ENCODE measurements around the gene ZNF616. TPM values are rescaled to one million over a fixed set of nuclear protein-coding genes. Genes with fewer than 3 reads are reported as not detected.
A peak's percentile ranks its signal among the peaks of the same experiment; 100 is the strongest.

The ZNF616 gene
- 12.8 TPM for total RNA-seq
- 3.2 TPM for polyA plus RNA-seq (ENCODE audit: insufficient read depth, low read depth, low replicate concordance)
- long read RNA-seq, donor 1, partial matches to known transcripts, result 0 of 1 reads
- long read RNA-seq, donor 1, other reads (novel, unspliced or antisense), result 0 of 1 reads
- long read RNA-seq, donor 2, full-length matches to known transcripts, result 2 of 2 reads
- long read RNA-seq, donor 2, partial matches to known transcripts, result 0 of 2 reads
- long read RNA-seq, donor 2, other reads (novel, unspliced or antisense), result 0 of 2 reads
- long read RNA-seq, donor 3, full-length matches to known transcripts, result 5 of 5 reads
- long read RNA-seq, donor 3, partial matches to known transcripts, result 0 of 5 reads
- long read RNA-seq, donor 3, other reads (novel, unspliced or antisense), result 0 of 5 reads
- long read RNA-seq, donor 4, full-length matches to known transcripts, result 6 of 6 reads
- long read RNA-seq, donor 4, partial matches to known transcripts, result 0 of 6 reads
- long read RNA-seq, donor 4, other reads (novel, unspliced or antisense), result 0 of 6 reads
- long read RNA-seq, donor 5, result 0 reads
- long read RNA-seq, donor 6, full-length matches to known transcripts, result 2 of 2 reads
- long read RNA-seq, donor 6, partial matches to known transcripts, result 0 of 2 reads
- long read RNA-seq, donor 6, other reads (novel, unspliced or antisense), result 0 of 2 reads
- long read RNA-seq, donor 7, full-length matches to known transcripts, result 4 of 4 reads
- long read RNA-seq, donor 7, partial matches to known transcripts, result 0 of 4 reads
- long read RNA-seq, donor 7, other reads (novel, unspliced or antisense), result 0 of 4 reads
- long read RNA-seq, donor 8, full-length matches to known transcripts, result 3 of 3 reads
- long read RNA-seq, donor 8, partial matches to known transcripts, result 0 of 3 reads
- long read RNA-seq, donor 8, other reads (novel, unspliced or antisense), result 0 of 3 reads
- long read RNA-seq, donor 9, full-length matches to known transcripts, result 2 of 2 reads
- long read RNA-seq, donor 9, partial matches to known transcripts, result 0 of 2 reads
- long read RNA-seq, donor 9, other reads (novel, unspliced or antisense), result 0 of 2 reads
- long read RNA-seq, donor 10, full-length matches to known transcripts, result 4 of 4 reads
- long read RNA-seq, donor 10, partial matches to known transcripts, result 0 of 4 reads
- long read RNA-seq, donor 10, other reads (novel, unspliced or antisense), result 0 of 4 reads

DNA sequence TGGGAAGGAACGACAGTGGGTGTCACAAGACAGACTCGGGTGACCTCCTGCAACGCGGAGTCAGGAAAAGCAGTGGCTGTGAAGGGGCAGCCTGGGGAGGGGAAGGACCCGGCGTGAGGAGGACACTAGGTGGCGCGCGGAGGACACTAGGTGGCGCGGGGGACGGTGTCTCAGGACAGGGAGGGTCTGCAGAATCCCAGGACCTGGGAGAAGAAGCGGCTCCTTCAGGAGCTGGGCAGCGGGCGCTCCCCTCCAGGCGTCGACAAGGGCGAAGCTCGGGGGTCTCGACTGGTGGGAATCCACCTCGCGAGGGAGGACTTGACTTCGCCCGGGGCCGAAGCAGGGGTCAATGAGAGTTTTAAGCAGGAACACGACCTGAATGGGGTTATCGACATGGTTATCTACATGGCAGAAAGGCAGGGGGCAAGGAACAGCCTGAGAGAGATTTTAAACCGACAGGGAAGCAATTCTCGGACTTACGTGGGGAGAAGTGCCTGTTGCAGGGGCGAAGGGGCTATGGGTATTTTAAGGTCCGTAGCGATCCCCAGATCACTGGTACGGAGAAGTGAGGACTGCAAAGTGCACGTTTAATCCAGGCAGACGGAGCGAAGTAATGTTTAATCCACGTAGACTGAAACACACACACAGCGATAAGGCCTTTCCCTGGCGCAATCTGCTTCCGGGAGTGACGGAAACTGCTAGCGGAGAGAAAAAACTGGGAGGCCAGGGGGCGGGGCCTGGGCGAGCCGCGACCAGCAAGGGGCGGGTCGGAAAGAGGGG lies at the start of gene ZNF616:
ZNF616 (minus strand) TSS at position 687 of the 780 bp plus-strand sequence. CDS start 9,426 bp downstream, outside the sequence.
- Histone ChIP-seq H3K27me3 (ENCODE audit: control insufficient read depth, insufficient read depth, low read length) (no peaks in the 10 kb centered on the region), H3K9me3 (ENCODE audit: control insufficient read depth in 2 of 3, insufficient read depth in 1 of 3, low read length in 3 of 3) (peaks cover 0 to 4% (median 0%) of the 10 kb centered on the region in 3 donors), H3K4me1 (ENCODE audit: control insufficient read depth in 2 of 3, insufficient read depth in 2 of 3, low read depth in 1 of 3, low read length in 3 of 3) (peaks cover 0 to 13% (median 8%) of the 10 kb centered on the region in 3 donors), H3K27ac (ENCODE audit: low read depth in 2 of 2, low read length in 2 of 2) (peak within 1 kb of the TSS; percentile 92 to 96), H3K4me3 (ENCODE audit: low read length in 3 of 3) (peak within 1 kb of the TSS; percentile 100), H3K36me3 (ENCODE audit: control insufficient read depth in 2 of 3, insufficient read depth in 3 of 3, low read length in 3 of 3) (peaks cover 0 to 2% (median 0%) of the 10 kb centered on the region in 3 donors), H3K9ac (ENCODE audit: low read length in 3 of 3) (peak within 1 kb of the TSS; percentile 99 to 100 (median 99))
- intact Hi-C loops (cut with DNase I), result loop anchor here (10.0 kb wide), 1 partner anchor 95 kb away; no protein-coding TSS in a partner anchor
- peak; percentile 82 for TF ChIP-seq CTCF (IDR thresholded peaks at IDR 0.05; ENCODE audit: borderline replicate concordance, extremely low read depth, insufficient read depth)
- FAIRE-seq (peak; percentile 58), DNase-seq (peak; percentile 95 to 98 (median 98))

- Histone ChIP-seq H3K9ac (ENCODE audit: low read length in 3 of 3) (peak overlapping the region; percentile 62 to 94 (median 89)), H3K4me1 (ENCODE audit: control insufficient read depth in 2 of 3, insufficient read depth in 2 of 3, low read depth in 1 of 3, low read length in 3 of 3) (peaks cover 12 to 24% (median 22%) of the 10 kb centered on the region in 3 donors), H3K9me3 (ENCODE audit: control insufficient read depth in 2 of 3, insufficient read depth in 1 of 3, low read length in 3 of 3) (no peaks in the 10 kb centered on the region), H3K27me3 (ENCODE audit: control insufficient read depth, insufficient read depth, low read length) (no peaks in the 10 kb centered on the region), H3K27ac (ENCODE audit: low read depth in 2 of 2, low read length in 2 of 2) (peak overlapping the region; percentile 63 to 77), H3K36me3 (ENCODE audit: control insufficient read depth in 2 of 3, insufficient read depth in 3 of 3, low read length in 3 of 3) (peaks cover 3 to 6% (median 5%) of the 10 kb centered on the region in 3 donors), H3K4me3 (ENCODE audit: low read length in 3 of 3) (peak overlapping the region; percentile 65 to 72 (median 72))
- intact Hi-C loops (cut with DNase I), result no loop called here
- DNase-seq, result peak in 1 of 5 donors; percentile 100
- no peak for FAIRE-seq
- peak; percentile 23 for TF ChIP-seq CTCF (IDR thresholded peaks at IDR 0.05; ENCODE audit: borderline replicate concordance, extremely low read depth, insufficient read depth)
These were observed 49.3 kb upstream of the ZNF616 start for GRCh38 chr19:52188822-52189734.

Data from kidney (tissue), 22 donors.